MCF 10A (cell line): Measurements from ENCODE around the gene SEC24D. TPM values are rescaled to one million over a fixed set of nuclear protein-coding genes. Genes with fewer than 3 reads are reported as not detected.

Experiments
- Bru-seq: library from RNA; stranded (reverse); fragments of 400-500 nt; gene quantifications from one replicate; lab custom pipeline; 2021; lab: Mats Ljungman, UMichigan
- BruChase-seq, 2 experiments: library from RNA; stranded (reverse); fragments of 400-500 nt; gene quantifications; one replicate each; lab custom pipeline; 2021; lab: Mats Ljungman, UMichigan
- BruUV-seq: library from RNA; stranded (reverse); fragments of 400-500 nt; replicated peaks from 2 replicates; lab custom pipeline; 2021; lab: Mats Ljungman, UMichigan
- CTCF ChIA-PET: fragments of 300-600 bp; sonication (Branson Sonifier 250); formaldehyde crosslinking; extraction: SDS; loops from one replicate; lab custom pipeline; 2021; ENCODE audit warnings: antibody characterized with exemption, inconsistent platforms; lab: Yijun Ruan, JAX
- POLR2A ChIA-PET: fragments of 300-600, 350-650 bp; sonication (Branson Sonifier 250); formaldehyde crosslinking; extraction: SDS; loops from one replicate; lab custom pipeline; 2020; ENCODE audit warnings: antibody characterized with exemption, inconsistent platforms; lab: Yijun Ruan, JAX
- DNase-seq: peaks from one replicate; pipeline ENCODE4 v3.0.0-alpha.2; 2018; ENCODE audit not compliant: unreplicated experiment
- H3K27ac Mint-ChIP-seq: one replicate; pipeline ENCODE4 v1.8.0; 2022; ENCODE audit warnings: mild to moderate bottlenecking, low read depth, mixed read lengths; ENCODE audit not compliant: unreplicated experiment
- H3K27me3 Mint-ChIP-seq: one replicate; pipeline ENCODE4 v1.8.0; 2022; ENCODE audit warnings: mixed read lengths; ENCODE audit not compliant: insufficient read depth, unreplicated experiment
- H3K36me3 Mint-ChIP-seq: one replicate; pipeline ENCODE4 v1.8.0; 2022; ENCODE audit warnings: mild to moderate bottlenecking, moderate library complexity, mixed read lengths; ENCODE audit not compliant: insufficient read depth, unreplicated experiment
- H3K4me1 Mint-ChIP-seq: one replicate; pipeline ENCODE4 v1.8.0; 2022; ENCODE audit warnings: mixed read lengths; ENCODE audit not compliant: insufficient read depth, unreplicated experiment
- H3K4me3 Mint-ChIP-seq: one replicate; pipeline ENCODE4 v1.8.0; 2022; ENCODE audit warnings: mild to moderate bottlenecking, moderate library complexity, mixed read lengths; ENCODE audit not compliant: unreplicated experiment
- H3K9me3 Mint-ChIP-seq: one replicate; pipeline ENCODE4 v1.8.0; 2022; ENCODE audit warnings: mixed read lengths; ENCODE audit not compliant: unreplicated experiment
- CTCF ChIP-seq: fragments of 200-600 bp; IDR thresholded peaks from one replicate; pipeline ENCODE4 v1.8.0; 2022; ENCODE audit warnings: antibody characterized with exemption, mild to moderate bottlenecking; ENCODE audit not compliant: unreplicated experiment
- intact Hi-C: fragments of 100-400 bp; cut with micrococcal nuclease; formaldehyde crosslinking; loops from 2 replicates; pipeline ENCODE4 v1.14.1; 2022
- long read RNA-seq: library from polyadenylated mRNA; stranded (forward); transcript quantifications from one replicate; pipeline ENCODE4 v2.0.0, GENCODE V29; 2022
- total RNA-seq: library from RNA; stranded (reverse); gene quantifications from 2 replicates; pipeline ENCODE4 v1.2.3, GENCODE V29; 2022

SEC24D gene
- 117 and 134 TPM in 2 replicates for total RNA-seq
- Bru-seq, nascent RNA = percentile 97 among the genes with signal in this experiment
- BruChase-seq, experiment 1, labeled RNA remaining after a 6-hour chase = percentile 92 among the genes with signal in this experiment
- BruChase-seq, experiment 2, labeled RNA remaining after a 2-hour chase = percentile 93 among the genes with signal in this experiment
- long read RNA-seq, full-length matches to known transcripts = 191 of 336 reads
- long read RNA-seq, partial matches to known transcripts = 17 of 336 reads
- long read RNA-seq, other reads (novel, unspliced or antisense) = 128 of 336 reads

- peak within 1 kb of the TSS; percentile 95 for H3K4me3 Mint-ChIP-seq
- H3K4me1 Mint-ChIP-seq = peaks cover 17% of the 10 kb centered on the region
- DNase-seq = peak; percentile 84
- H3K9me3 Mint-ChIP-seq = no peaks in the 10 kb centered on the region
- peaks cover 33% of the 10 kb centered on the region for H3K36me3 Mint-ChIP-seq
- POLR2A ChIA-PET = interaction anchor here (0.6 to 5.5 kb wide), 21 partner anchors 11 to 449 kb away, joined by 3 to 74 read pairs (median 3); partner anchors contain the start of gene USP53
- no TSS peak for BruUV-seq
- no peak for TF ChIP-seq CTCF
- intact Hi-C loops = loop anchor here (5.0 kb wide), 1 partner anchor 377 kb away; the partner anchor contains the start of gene USP53
- CTCF ChIA-PET = interaction anchor here (0.7 to 11.4 kb wide), 8 partner anchors 11 to 93 kb away, joined by 3 to 57 read pairs (median 5); no protein-coding TSS in a partner anchor
- no peaks in the 10 kb centered on the region for H3K27me3 Mint-ChIP-seq
- peak within 1 kb of the TSS; percentile 96 for H3K27ac Mint-ChIP-seq
These were observed at the start of gene SEC24D for GRCh38 chr4:118835571-118836300. Gene SEC24D, minus strand, starts transcription at chr4:118836126. Its CDS starts 2,430 bp downstream, at chr4:118833696.

- intact Hi-C loops = loop anchor here (10.0 kb wide), 1 partner anchor 200 kb away; the partner anchor contains the start of gene METTL14
- no TSS peak for BruUV-seq
- H3K9me3 Mint-ChIP-seq = no peaks in the 10 kb centered on the region
- no peak for TF ChIP-seq CTCF
- H3K4me3 Mint-ChIP-seq = no peak overlapping the region
- DNase-seq = no peak
- no peak overlapping the region for H3K27ac Mint-ChIP-seq
- peaks cover 16% of the 10 kb centered on the region for H3K4me1 Mint-ChIP-seq
- ChIA-PET CTCF (interaction anchor here (0.8 to 2.8 kb wide), 5 partner anchors 12 to 113 kb away, joined by 3 to 19 read pairs (median 3); no protein-coding TSS in a partner anchor), POLR2A (interaction anchor here (1.6 kb wide), 1 partner anchor 11 kb away, joined by 4 read pairs; no protein-coding TSS in a partner anchor)
- H3K36me3 Mint-ChIP-seq = no peaks in the 10 kb centered on the region
- no peaks in the 10 kb centered on the region for H3K27me3 Mint-ChIP-seq
These were observed 48.8 kb upstream of the SEC24D start for GRCh38 chr4:118884716-118885115.

- H3K9me3 Mint-ChIP-seq = peaks cover 3% of the 10 kb centered on the region
- POLR2A ChIA-PET = interaction anchor here (1.6 kb wide), 1 partner anchor 10 kb away, joined by 4 read pairs; no protein-coding TSS in a partner anchor
- intact Hi-C loops = loop anchor here (10.0 kb wide), 1 partner anchor 199 kb away; the partner anchor contains the start of gene METTL14
- peaks cover 11% of the 10 kb centered on the region for H3K4me1 Mint-ChIP-seq
- no peaks in the 10 kb centered on the region for H3K36me3 Mint-ChIP-seq
- DNase-seq = no peak
- CTCF ChIA-PET = interaction anchor here (0.6 to 2.8 kb wide), 12 partner anchors 12 to 743 kb away, joined by 3 to 19 read pairs (median 3); no protein-coding TSS in a partner anchor
- H3K27ac Mint-ChIP-seq = no peak overlapping the region
- H3K4me3 Mint-ChIP-seq = no peak overlapping the region
- no peak for TF ChIP-seq CTCF
- no peaks in the 10 kb centered on the region for H3K27me3 Mint-ChIP-seq
- BruUV-seq = no TSS peak
These were observed 47.9 kb upstream of the SEC24D start for GRCh38 chr4:118883861-118884260.
